ENCODE results near the gene AKT1.

The AKT1 gene

DNA sequence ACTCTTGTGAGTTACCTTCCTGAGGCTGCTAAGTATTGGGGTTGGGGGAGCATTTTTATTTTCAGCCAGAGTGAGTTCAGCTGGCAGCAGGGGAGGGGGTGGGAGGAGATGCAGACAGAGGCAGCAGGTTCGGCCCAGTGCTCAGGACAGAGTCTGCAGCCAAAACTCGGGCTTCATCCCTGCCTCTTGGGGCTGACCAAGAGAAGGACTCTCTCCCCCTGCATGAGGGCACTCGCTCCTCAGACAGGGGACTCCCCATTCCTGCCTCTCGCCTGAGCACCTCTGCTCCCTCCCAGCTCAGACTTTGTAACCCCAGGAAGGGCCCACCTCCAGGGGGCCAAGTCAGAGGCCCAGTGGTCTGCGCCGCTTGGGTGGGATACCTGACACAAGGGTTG lies 1.1 kb upstream of the AKT1 start:
- no peak overlapping the region for H3K4me3 ChIP-seq (ENCODE audit: low read depth, low read length)
- TF ChIP-seq, protein P1, sequence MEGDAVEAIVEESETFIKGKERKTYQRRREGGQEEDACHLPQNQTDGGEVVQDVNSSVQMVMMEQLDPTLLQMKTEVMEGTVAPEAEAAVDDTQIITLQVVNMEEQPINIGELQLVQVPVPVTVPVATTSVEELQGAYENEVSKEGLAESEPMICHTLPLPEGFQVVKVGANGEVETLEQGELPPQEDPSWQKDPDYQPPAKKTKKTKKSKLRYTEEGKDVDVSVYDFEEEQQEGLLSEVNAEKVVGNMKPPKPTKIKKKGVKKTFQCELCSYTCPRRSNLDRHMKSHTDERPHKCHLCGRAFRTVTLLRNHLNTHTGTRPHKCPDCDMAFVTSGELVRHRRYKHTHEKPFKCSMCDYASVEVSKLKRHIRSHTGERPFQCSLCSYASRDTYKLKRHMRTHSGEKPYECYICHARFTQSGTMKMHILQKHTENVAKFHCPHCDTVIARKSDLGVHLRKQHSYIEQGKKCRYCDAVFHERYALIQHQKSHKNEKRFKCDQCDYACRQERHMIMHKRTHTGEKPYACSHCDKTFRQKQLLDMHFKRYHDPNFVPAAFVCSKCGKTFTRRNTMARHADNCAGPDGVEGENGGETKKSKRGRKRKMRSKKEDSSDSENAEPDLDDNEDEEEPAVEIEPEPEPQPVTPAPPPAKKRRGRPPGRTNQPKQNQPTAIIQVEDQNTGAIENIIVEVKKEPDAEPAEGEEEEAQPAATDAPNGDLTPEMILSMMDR (IDR thresholded peaks at IDR 0.05; ENCODE audit: low read depth, low read length), result no peak

GRCh38 chr14:104795781-104796686 lies 486 bp upstream of the AKT1 start:
- TF ChIP-seq, protein P1 (IDR thresholded peaks at IDR 0.05; ENCODE audit: low read depth, low read length), result no peak
- H3K4me3 ChIP-seq (ENCODE audit: low read depth, low read length), result peak overlapping the region; percentile 49

DNA sequence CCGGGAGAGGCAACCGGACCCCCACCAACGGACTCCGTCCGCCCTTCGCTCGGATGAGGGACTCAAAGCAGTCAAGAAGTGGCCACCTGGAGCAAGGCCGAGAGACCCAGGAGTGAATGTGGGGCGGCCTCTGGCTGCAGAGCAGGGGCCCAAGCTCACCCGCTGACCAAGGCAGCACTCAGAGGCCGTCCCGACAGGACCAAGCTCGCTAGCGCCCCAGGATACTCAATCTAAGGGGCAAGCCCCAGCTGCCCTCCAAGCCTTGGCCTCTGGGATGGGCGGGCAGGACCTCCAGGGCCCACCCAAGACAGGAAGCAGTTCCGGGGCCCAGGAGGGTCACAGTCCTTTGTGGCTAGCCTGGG lies 936 bp downstream of the AKT1 start:
- H3K4me3 ChIP-seq (ENCODE audit: low read depth, low read length), result peak overlapping the region; percentile 78
- TF ChIP-seq, protein P1 (IDR thresholded peaks at IDR 0.05; ENCODE audit: low read depth, low read length), result no peak

DNA sequence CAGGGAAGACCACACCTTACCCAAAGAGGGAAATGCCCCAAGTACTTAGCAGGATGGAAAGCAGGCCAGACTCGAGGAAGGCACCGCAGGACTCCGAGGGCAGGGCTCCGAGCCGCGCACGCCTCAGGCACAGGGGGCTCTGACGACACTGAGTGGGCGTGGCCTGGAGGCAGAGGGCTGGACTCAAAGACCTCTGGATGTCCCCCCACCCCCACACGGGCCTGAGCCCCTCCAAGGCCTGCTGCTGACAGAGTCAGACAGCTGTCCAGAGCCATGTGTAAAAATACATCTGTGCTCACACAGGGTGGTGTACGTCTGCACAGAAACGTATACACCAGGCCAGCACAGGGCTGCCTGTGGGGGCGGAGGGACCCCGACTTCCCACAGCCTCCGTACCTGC lies 1.4 kb downstream of the AKT1 start:
- TF ChIP-seq, protein P1 (IDR thresholded peaks at IDR 0.05; ENCODE audit: low read depth, low read length), result no peak
- H3K4me3 ChIP-seq (ENCODE audit: low read depth, low read length), result peak overlapping the region; percentile 78

GRCh38 chr14:104793703-104793959 lies 1.9 kb downstream of the AKT1 start:
- peak overlapping the region; percentile 78 for H3K4me3 ChIP-seq (ENCODE audit: low read depth, low read length)
- TF ChIP-seq, protein P1 (IDR thresholded peaks at IDR 0.05; ENCODE audit: low read depth, low read length), result no peak

- TF ChIP-seq, protein P1 (IDR thresholded peaks at IDR 0.05; ENCODE audit: low read depth, low read length), result no peak
- no peak overlapping the region for H3K4me3 ChIP-seq (ENCODE audit: low read depth, low read length)
These were observed 2.4 kb downstream of the AKT1 start for GRCh38 chr14:104792945-104793702.

Measured in WI38 (cell line).